Mesendoderm (in vitro differentiated cells): ENCODE results near the gene FHL2.

ENCODE experiments used
- DNase-seq: peaks from one replicate; pipeline ENCODE4 v3.0.0; 2013
- H2AK5ac ChIP-seq: 2 replicates; pipeline ENCODE4 v1.6.1; 2013; ENCODE audit warnings: low read length, inconsistent platforms
- H2BK120ac ChIP-seq: 2 replicates; pipeline ENCODE4 v1.6.1; 2013; ENCODE audit warnings: low read depth, mild to moderate bottlenecking, low read length, moderate library complexity, mixed read lengths
- H2BK15ac ChIP-seq: replicated peaks from 2 replicates; pipeline ENCODE4 v1.6.1; 2013; ENCODE audit warnings: low read depth, mild to moderate bottlenecking, moderate library complexity
- H2BK5ac ChIP-seq: 2 replicates; pipeline ENCODE4 v1.6.1; 2013; ENCODE audit warnings: low read length, inconsistent platforms
- H3K18ac ChIP-seq: 2 replicates; pipeline ENCODE4 v1.6.1; 2013; ENCODE audit warnings: mild to moderate bottlenecking, low read length, mixed read lengths
- H3K23ac ChIP-seq: one replicate; pipeline ENCODE4 v1.6.1; 2013; ENCODE audit warnings: low read length
- H3K27ac ChIP-seq: 2 replicates; pipeline ENCODE4 v1.5.1; 2013; ENCODE audit warnings: low read depth, mild to moderate bottlenecking, inconsistent platforms, low read length, moderate library complexity
- H3K27me3 ChIP-seq: 2 replicates; pipeline ENCODE4 v1.6.1; 2013; ENCODE audit warnings: low read length, control low read depth, mild to moderate bottlenecking, inconsistent platforms; ENCODE audit not compliant: insufficient read depth, poor library complexity
- H3K36me3 ChIP-seq: 2 replicates; pipeline ENCODE4 v1.6.1; 2013; ENCODE audit warnings: low read length, inconsistent platforms; ENCODE audit not compliant: control insufficient read depth, insufficient read depth
- H3K4ac ChIP-seq: one replicate; pipeline ENCODE4 v1.6.1; 2013; ENCODE audit warnings: low read depth, mild to moderate bottlenecking, low read length, moderate library complexity
- H3K4me1 ChIP-seq: 2 replicates; pipeline ENCODE4 v1.6.1; 2013; ENCODE audit warnings: low read depth, low read length, inconsistent platforms; ENCODE audit not compliant: control insufficient read depth
- H3K4me2 ChIP-seq: 2 replicates; pipeline ENCODE4 v1.6.1; 2013; ENCODE audit warnings: low read length
- H3K4me3 ChIP-seq: 2 replicates; pipeline ENCODE4 v1.5.1; 2013; ENCODE audit warnings: mild to moderate bottlenecking, low read length
- H3K56ac ChIP-seq: one replicate; pipeline ENCODE4 v1.6.1; 2013; ENCODE audit warnings: low read length
- H3K79me1 ChIP-seq: 2 replicates; pipeline ENCODE4 v1.6.1; 2013; ENCODE audit warnings: low read length, inconsistent platforms
- H3K79me2 ChIP-seq: 2 replicates; pipeline ENCODE4 v1.6.1; 2013; ENCODE audit warnings: mild to moderate bottlenecking, low read length; ENCODE audit not compliant: control insufficient read depth, insufficient read depth
- H3K9ac ChIP-seq: 2 replicates; pipeline ENCODE4 v1.6.1; 2013; ENCODE audit warnings: low read length, inconsistent platforms
- H4K5ac ChIP-seq: one replicate; pipeline ENCODE4 v1.6.1; 2013; ENCODE audit warnings: low read length
- H4K8ac ChIP-seq: one replicate; pipeline ENCODE4 v1.6.1; 2013; ENCODE audit warnings: low read depth, mild to moderate bottlenecking, control low read depth, low read length, moderate library complexity
- WGBS: extraction: QIAGEN DNeasy Blood & Tissue Kit; methylation state at CpG from one replicate; pipeline ENCODE4 v1.1.7; 2013; ENCODE audit warnings: low lambda C conversion rate, missing lambda C conversion rate; ENCODE audit not compliant: insufficient coverage; ENCODE audit errors: extremely low coverage; 5-methylcytosine and 5-hydroxymethylcytosine counted together

FHL2 gene

GRCh38 chr2:105399207-105399861, 483 bp upstream of the FHL2 start:
- Histone ChIP-seq H3K4me1 (peaks cover 1% of the 10 kb centered on the region), H3K27me3 (no peaks in the 10 kb centered on the region), H3K23ac (no peak overlapping the region), H2BK5ac (no peak overlapping the region), H2AK5ac (no peak overlapping the region), H3K4me2 (peak overlapping the region; percentile 39), H3K56ac (peak overlapping the region; percentile 73), H3K4ac (no peak overlapping the region), H3K18ac (peak overlapping the region; percentile 72), H3K27ac (no peak overlapping the region), H3K9ac (peak overlapping the region; percentile 37), H4K8ac (no peak overlapping the region), H3K36me3 (no peaks in the 10 kb centered on the region), H3K4me3 (no peak overlapping the region), H4K5ac (no peak overlapping the region), H2BK120ac (no peak overlapping the region), H2BK15ac (peak overlapping the region; percentile 27), H3K79me2 (peaks cover 12% of the 10 kb centered on the region), H3K79me1 (peaks cover 7% of the 10 kb centered on the region)
- peak; percentile 40 for DNase-seq
- WGBS: no CpG with 5 or more reads among the region's 38 CpGs

GRCh38 chr2:105397953-105398335, 907 bp downstream of the FHL2 start:
- Histone ChIP-seq H3K4me3 (peak overlapping the region; percentile 89), H2AK5ac (no peak overlapping the region), H2BK120ac (no peak overlapping the region), H3K4me1 (peaks cover 1% of the 10 kb centered on the region), H4K5ac (no peak overlapping the region), H3K79me2 (peaks cover 17% of the 10 kb centered on the region), H3K36me3 (no peaks in the 10 kb centered on the region), H3K79me1 (peaks cover 11% of the 10 kb centered on the region), H2BK15ac (no peak overlapping the region), H3K9ac (peak overlapping the region; percentile 96), H2BK5ac (no peak overlapping the region), H3K4me2 (no peak overlapping the region), H3K27ac (no peak overlapping the region), H3K18ac (no peak overlapping the region), H3K4ac (no peak overlapping the region), H3K23ac (no peak overlapping the region), H3K56ac (peak overlapping the region; percentile 98), H3K27me3 (no peaks in the 10 kb centered on the region), H4K8ac (no peak overlapping the region)
- peak; percentile 8 for DNase-seq
- WGBS: no CpG with 5 or more reads among the region's 6 CpGs

- Histone ChIP-seq H2AK5ac (no peak overlapping the region), H3K36me3 (no peaks in the 10 kb centered on the region), H3K79me2 (peaks cover 17% of the 10 kb centered on the region), H3K4me1 (peaks cover 1% of the 10 kb centered on the region), H3K27ac (no peak overlapping the region), H3K18ac (no peak overlapping the region), H4K8ac (no peak overlapping the region), H4K5ac (no peak overlapping the region), H2BK120ac (no peak overlapping the region), H3K79me1 (peaks cover 11% of the 10 kb centered on the region), H2BK5ac (no peak overlapping the region), H3K4ac (no peak overlapping the region), H3K56ac (no peak overlapping the region), H3K4me2 (no peak overlapping the region), H2BK15ac (no peak overlapping the region), H3K4me3 (no peak overlapping the region), H3K23ac (no peak overlapping the region), H3K27me3 (no peaks in the 10 kb centered on the region), H3K9ac (peak overlapping the region; percentile 4)
- peak; percentile 18 for DNase-seq
- WGBS: no CpG with 5 or more reads among the region's 13 CpGs
Observed at GRCh38 chr2:105397025-105397722, 1.7 kb downstream of the FHL2 start.

- Histone ChIP-seq H4K8ac (no peak overlapping the region), H3K27me3 (no peaks in the 10 kb centered on the region), H3K18ac (no peak overlapping the region), H3K4me1 (peaks cover 1% of the 10 kb centered on the region), H3K23ac (no peak overlapping the region), H3K4ac (no peak overlapping the region), H4K5ac (no peak overlapping the region), H3K36me3 (no peaks in the 10 kb centered on the region), H3K79me1 (peaks cover 13% of the 10 kb centered on the region), H3K79me2 (peaks cover 21% of the 10 kb centered on the region), H3K9ac (no peak overlapping the region), H2BK120ac (no peak overlapping the region), H2AK5ac (no peak overlapping the region), H3K4me3 (no peak overlapping the region), H3K56ac (no peak overlapping the region), H2BK5ac (no peak overlapping the region), H3K4me2 (no peak overlapping the region), H3K27ac (no peak overlapping the region), H2BK15ac (no peak overlapping the region)
- peak; percentile 73 for DNase-seq
- no CpG with 5 or more reads among the region's 12 CpGs for WGBS
Observed at GRCh38 chr2:105396254-105397024, 2.4 kb downstream of the FHL2 start.

GRCh38 chr2:105395691-105396090, 3.2 kb downstream of the FHL2 start:
- H3K4me2 ChIP-seq: no peak overlapping the region
- H2BK15ac ChIP-seq: no peak overlapping the region
- no peak overlapping the region for H3K23ac ChIP-seq
- no peak overlapping the region for H2BK5ac ChIP-seq
- no CpG with 5 or more reads among the region's 7 CpGs for WGBS
- no peak overlapping the region for H3K27ac ChIP-seq
- no peaks in the 10 kb centered on the region for H3K27me3 ChIP-seq
- no peak overlapping the region for H4K5ac ChIP-seq
- no peaks in the 10 kb centered on the region for H3K36me3 ChIP-seq
- no peak overlapping the region for H3K4ac ChIP-seq
- no peak overlapping the region for H3K18ac ChIP-seq
- H3K79me1 ChIP-seq: peaks cover 17% of the 10 kb centered on the region
- H2AK5ac ChIP-seq: no peak overlapping the region
- no peak overlapping the region for H2BK120ac ChIP-seq
- no peak overlapping the region for H3K4me3 ChIP-seq
- H3K4me1 ChIP-seq: peaks cover 1% of the 10 kb centered on the region
- no peak overlapping the region for H4K8ac ChIP-seq
- H3K79me2 ChIP-seq: peaks cover 26% of the 10 kb centered on the region
- DNase-seq: no peak
- H3K9ac ChIP-seq: no peak overlapping the region
- no peak overlapping the region for H3K56ac ChIP-seq
